ENCODE data around the gene SWI5. TPM values are rescaled to one million over a fixed set of nuclear protein-coding genes. Genes with fewer than 3 reads are reported as not detected.

SWI5 gene
- total and polyA plus RNA-seq, 12 donors, result 13.9 to 46.3 (median 20.8) TPM

GRCh38 chr9:128317629-128318028 lies 41.6 kb downstream of the SWI5 start:
- intact Hi-C loops (cut with DNase I), result no loop called here
- ATAC-seq (no peak), DNase-seq (no peak)
- H3K27ac ChIP-seq, result no peak overlapping the region
- TF ChIP-seq, protein P1, sequence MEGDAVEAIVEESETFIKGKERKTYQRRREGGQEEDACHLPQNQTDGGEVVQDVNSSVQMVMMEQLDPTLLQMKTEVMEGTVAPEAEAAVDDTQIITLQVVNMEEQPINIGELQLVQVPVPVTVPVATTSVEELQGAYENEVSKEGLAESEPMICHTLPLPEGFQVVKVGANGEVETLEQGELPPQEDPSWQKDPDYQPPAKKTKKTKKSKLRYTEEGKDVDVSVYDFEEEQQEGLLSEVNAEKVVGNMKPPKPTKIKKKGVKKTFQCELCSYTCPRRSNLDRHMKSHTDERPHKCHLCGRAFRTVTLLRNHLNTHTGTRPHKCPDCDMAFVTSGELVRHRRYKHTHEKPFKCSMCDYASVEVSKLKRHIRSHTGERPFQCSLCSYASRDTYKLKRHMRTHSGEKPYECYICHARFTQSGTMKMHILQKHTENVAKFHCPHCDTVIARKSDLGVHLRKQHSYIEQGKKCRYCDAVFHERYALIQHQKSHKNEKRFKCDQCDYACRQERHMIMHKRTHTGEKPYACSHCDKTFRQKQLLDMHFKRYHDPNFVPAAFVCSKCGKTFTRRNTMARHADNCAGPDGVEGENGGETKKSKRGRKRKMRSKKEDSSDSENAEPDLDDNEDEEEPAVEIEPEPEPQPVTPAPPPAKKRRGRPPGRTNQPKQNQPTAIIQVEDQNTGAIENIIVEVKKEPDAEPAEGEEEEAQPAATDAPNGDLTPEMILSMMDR (IDR thresholded peaks at IDR 0.05), result no peak
- H3K36me3 ChIP-seq, result peaks cover 0 to 82% (median 28%) of the 10 kb centered on the region in 9 donors
- H3K4me3 ChIP-seq, result no peak overlapping the region
- no peaks in the 10 kb centered on the region for H3K27me3 ChIP-seq
- peaks cover 5 to 9% (median 9%) of the 10 kb centered on the region in 9 donors for H3K4me1 ChIP-seq
- 71 to 92% methylated on average over 2 of the region's 2 CpGs for WGBS, 2 donors
- H3K9me3 ChIP-seq, result no peaks in the 10 kb centered on the region

GRCh38 chr9:128321343-128321742 lies 45.3 kb downstream of the SWI5 start:
- Histone ChIP-seq H3K36me3 (peaks cover 0 to 66% (median 10%) of the 10 kb centered on the region in 9 donors), H3K27me3 (no peaks in the 10 kb centered on the region), H3K4me3 (peak overlapping the region in 9 of 10 donors; percentile 83 to 100 (median 94)), H3K4me1 (peaks cover 8 to 43% (median 35%) of the 10 kb centered on the region in 9 donors), H3K9me3 (no peaks in the 10 kb centered on the region), H3K27ac (peak overlapping the region in 1 of 10 donors; percentile 96)
- DNase-seq, result no peak
- WGBS, 2 donors, result 84 to 87% methylated on average over 7 of the region's 7 CpGs
- TF ChIP-seq, protein P1 (IDR thresholded peaks at IDR 0.05), result no peak
- no peak for ATAC-seq
- intact Hi-C loops (cut with DNase I), result loop anchor here in 4 of 10 donors (5.0 to 10.0 kb wide), 2 partner anchors 44 to 127 kb away; partner anchors contain the start of genes GOLGA2 (in 3 of the 4), SWI5 (in 3 of the 4) and CIZ1 (in 1 of the 4)

GRCh38 chr9:128321879-128322403 lies 45.9 kb downstream of the SWI5 start:
- Histone ChIP-seq H3K27ac (peak overlapping the region in 9 of 10 donors; percentile 82 to 96 (median 92)), H3K4me1 (peaks cover 8 to 44% (median 35%) of the 10 kb centered on the region in 9 donors), H3K27me3 (no peaks in the 10 kb centered on the region), H3K4me3 (peak overlapping the region; percentile 73 to 100 (median 92)), H3K36me3 (peaks cover 0 to 66% (median 6%) of the 10 kb centered on the region in 9 donors), H3K9me3 (no peaks in the 10 kb centered on the region)
- 2% methylated on average over 21 of the region's 21 CpGs for WGBS, 2 donors
- TF ChIP-seq, protein P1 (IDR thresholded peaks at IDR 0.05), result no peak
- DNase-seq (no peak), ATAC-seq (peak in 3 of 8 donors; percentile 2 to 3 (median 2))
- intact Hi-C loops (cut with DNase I), result loop anchor here in 4 of 10 donors (1.0 to 10.0 kb wide), 3 partner anchors 45 to 127 kb away; partner anchors contain the start of genes GOLGA2 (in 3 of the 4), SWI5 (in 3 of the 4), CIZ1 (in 1 of the 4) and URM1 (in 1 of the 4)

- H3K4me1 ChIP-seq, result peaks cover 8 to 44% (median 35%) of the 10 kb centered on the region in 9 donors
- no peaks in the 10 kb centered on the region for H3K9me3 ChIP-seq
- no peaks in the 10 kb centered on the region for H3K27me3 ChIP-seq
- DNase-seq (peak; percentile 91 to 94), ATAC-seq (peak; percentile 96 to 99 (median 98))
- WGBS, 2 donors, result 0% methylated on average over 83 of the region's 83 CpGs
- H3K4me3 ChIP-seq, result peak within 1 kb of the TSS; percentile 73 to 100 (median 92)
- peaks cover 0 to 66% (median 0%) of the 10 kb centered on the region in 9 donors for H3K36me3 ChIP-seq
- intact Hi-C loops (cut with DNase I), result loop anchor here in 4 of 10 donors (1.0 to 10.0 kb wide), 3 partner anchors 45 to 128 kb away; partner anchors contain the start of genes GOLGA2 (in 3 of the 4), SWI5 (in 3 of the 4), CIZ1 (in 1 of the 4) and URM1 (in 1 of the 4)
- H3K27ac ChIP-seq, result peak within 1 kb of the TSS; percentile 82 to 96 (median 93)
- TF ChIP-seq, protein P1 (IDR thresholded peaks at IDR 0.05), result no peak
Measured at GRCh38 chr9:128322404-128323211, 46.5 kb downstream of the SWI5 start, which contains the start of the genes COQ4 and TRUB2. COQ4 (plus strand) TSS chr9:128322839; CDS start chr9:128322859, 20 bp downstream. TRUB2 (minus strand) TSS chr9:128322447; CDS start chr9:128322408, 39 bp downstream.

Measured in heart right ventricle (tissue), 16 donors.